Ovary (tissue), 3 donors: ENCODE results near the gene ARL5C.

Experiments used
- CTCF ChIP-seq, 3 donors: fragments of 450-650 bp in 2 of 3; fragments of 200-600 bp in 1 of 3; IDR thresholded peaks; one replicate each; pipeline versions ENCODE4 v1.5.1 to v1.8.0; 2016 to 2022; ENCODE audit warnings: antibody characterized with exemption in 3 of 3, mild to moderate bottlenecking in 1 of 3
- POLR2A ChIP-seq: fragments of 450-650 bp; IDR thresholded peaks from one replicate; pipeline ENCODE4 v1.6.1; 2017; ENCODE audit warnings: antibody characterized with exemption, mild to moderate bottlenecking, moderate library complexity
- donor health status: DM: no; HTN: no; CAD: no.

- TF ChIP-seq POLR2A = no peak
- TF ChIP-seq CTCF (IDR thresholded peaks at IDR 0.05) = no peak
These were observed 47.1 kb downstream of the ARL5C start for GRCh38 chr17:39118674-39119419.
